ENCODE measurements around the gene ZNF160.

Gene ZNF160

DNA sequence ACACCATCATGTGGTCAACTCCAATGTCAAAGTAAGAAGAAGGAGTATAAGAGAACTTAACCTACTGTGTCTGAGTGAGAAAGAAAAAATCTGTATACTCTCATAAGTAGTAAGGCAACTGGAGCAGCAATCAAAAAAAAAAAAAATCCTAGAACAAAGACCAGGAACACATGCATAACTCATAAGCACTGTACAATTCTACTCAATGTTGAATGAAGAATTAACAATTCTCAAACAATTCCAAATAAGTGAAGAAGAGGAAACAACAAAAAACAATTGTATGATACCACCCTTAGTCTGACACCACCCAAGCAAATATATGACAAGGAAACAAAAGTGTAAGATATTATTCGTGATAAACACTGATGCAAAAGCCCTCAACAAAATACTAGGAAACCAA is 24.6 kb downstream of the ZNF160 start:
- DNase-seq (ENCODE audit: low read depth): no peak
- H3K4me3 ChIP-seq (ENCODE audit: low read length): no peak overlapping the region
- TF ChIP-seq CTCF (IDR thresholded peaks at IDR 0.05; ENCODE audit: insufficient read depth, low read depth, low read length, missing control alignments): no peak

GRCh38 chr19:53076984-53077383 is 26.2 kb downstream of the ZNF160 start:
- no peak overlapping the region for H3K4me3 ChIP-seq (ENCODE audit: low read length)
- TF ChIP-seq CTCF (IDR thresholded peaks at IDR 0.05; ENCODE audit: insufficient read depth, low read depth, low read length, missing control alignments): peak; percentile 24
- DNase-seq (ENCODE audit: low read depth): peak; percentile 40

DNA sequence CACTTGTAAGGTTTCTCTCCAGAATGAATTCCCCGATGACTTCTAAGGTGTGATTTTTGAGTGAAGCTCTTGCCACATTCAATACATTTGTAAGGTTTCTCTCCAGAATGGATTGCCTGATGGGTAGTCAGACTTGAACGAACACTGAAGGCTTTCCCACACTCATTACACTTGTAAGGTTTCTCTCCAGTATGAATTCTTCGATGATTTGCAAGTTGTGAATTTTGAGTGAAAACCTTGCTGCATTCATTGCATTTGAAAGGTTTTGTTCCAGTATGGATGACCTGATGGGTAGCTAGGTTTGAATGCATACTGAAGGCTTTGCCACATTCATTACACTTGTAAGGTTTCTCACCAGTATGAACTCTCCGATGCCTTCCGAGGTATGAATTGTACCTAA is 34.4 kb downstream of the ZNF160 start:
- TF ChIP-seq CTCF (IDR thresholded peaks at IDR 0.05; ENCODE audit: insufficient read depth, low read depth, low read length, missing control alignments): no peak
- no peak for DNase-seq (ENCODE audit: low read depth)
- H3K4me3 ChIP-seq (ENCODE audit: low read length): no peak overlapping the region

- DNase-seq (ENCODE audit: low read depth): no peak
- no peak for TF ChIP-seq CTCF (IDR thresholded peaks at IDR 0.05; ENCODE audit: insufficient read depth, low read depth, low read length, missing control alignments)
- no peak overlapping the region for H3K4me3 ChIP-seq (ENCODE audit: low read length)
These were observed 35.0 kb downstream of the ZNF160 start for GRCh38 chr19:53068199-53068598.

DNA sequence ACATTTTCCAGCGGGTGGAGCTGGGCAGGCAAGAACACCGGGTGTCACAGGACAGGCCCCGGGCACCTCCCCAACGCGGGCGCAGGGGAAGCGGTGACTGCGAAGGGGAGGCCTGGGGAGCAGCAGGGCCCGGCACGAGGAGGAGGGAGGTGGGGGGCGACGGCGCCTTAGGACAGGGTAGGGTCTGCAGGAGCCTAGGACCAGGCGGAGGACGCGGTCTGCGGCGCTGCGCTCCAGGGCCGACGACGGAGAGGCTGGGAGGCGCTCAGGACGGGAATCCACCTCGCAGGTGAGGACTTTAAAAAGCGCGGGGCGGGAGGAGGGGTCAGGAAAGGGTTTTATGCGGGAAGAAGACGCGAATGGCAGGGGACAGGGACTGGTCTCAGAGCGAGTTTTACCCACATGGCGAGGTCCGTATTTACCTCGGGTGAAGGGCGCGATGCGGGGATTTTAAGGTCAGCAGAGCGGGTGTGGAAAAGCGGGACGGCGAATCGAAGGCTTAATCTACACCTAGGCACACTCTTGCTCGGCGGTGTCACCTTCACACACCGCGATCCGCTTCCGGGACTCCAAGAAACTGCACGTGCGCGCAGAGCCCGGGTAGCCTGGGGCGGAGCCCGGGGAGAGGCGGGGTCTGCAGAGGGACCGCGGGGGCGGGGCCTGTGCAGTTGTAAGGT is 45.2 kb downstream of the ZNF160 start:
- peak overlapping the region; percentile 36 for H3K4me3 ChIP-seq (ENCODE audit: low read length)
- DNase-seq (ENCODE audit: low read depth): peak; percentile 24
- no peak for TF ChIP-seq CTCF (IDR thresholded peaks at IDR 0.05; ENCODE audit: insufficient read depth, low read depth, low read length, missing control alignments)

DNA sequence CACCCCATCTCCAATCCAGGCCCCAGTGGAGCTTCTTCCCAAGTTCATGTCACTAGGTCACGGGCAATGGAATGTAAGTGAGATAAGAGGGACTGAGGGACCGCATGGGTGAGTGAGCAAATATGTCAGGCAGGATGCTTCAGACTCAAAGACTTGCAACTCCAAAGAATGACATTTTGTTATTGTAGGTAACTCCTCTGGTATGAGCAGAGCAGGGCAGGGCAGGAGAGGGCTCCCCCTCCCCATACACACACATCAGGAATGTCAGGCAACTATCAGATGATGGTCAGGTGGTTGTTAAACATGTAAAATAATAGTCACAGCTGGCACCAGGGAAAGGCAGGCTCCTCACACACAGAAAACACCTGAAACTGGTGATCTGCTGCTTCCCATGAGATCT is 48.1 kb downstream of the ZNF160 start:
- peak; percentile 50 for DNase-seq (ENCODE audit: low read depth)
- no peak overlapping the region for H3K4me3 ChIP-seq (ENCODE audit: low read length)
- no peak for TF ChIP-seq CTCF (IDR thresholded peaks at IDR 0.05; ENCODE audit: insufficient read depth, low read depth, low read length, missing control alignments)

GRCh38 chr19:53047379-53047778 is 55.8 kb downstream of the ZNF160 start:
- H3K4me3 ChIP-seq (ENCODE audit: low read length): no peak overlapping the region
- no peak for DNase-seq (ENCODE audit: low read depth)
- TF ChIP-seq CTCF (IDR thresholded peaks at IDR 0.05; ENCODE audit: insufficient read depth, low read depth, low read length, missing control alignments): no peak
